ENCODE data around the gene PIGBOS1. TPM values are rescaled to one million over a fixed set of nuclear protein-coding genes. Genes with fewer than 3 reads are reported as not detected.

Gene PIGBOS1
- total RNA-seq = 4.8 and 11.5 TPM in 2 replicates

GRCh38 chr15:55318588-55319494, at the start of gene PIGBOS1, which contains the start of gene PIGB:
PIGBOS1 (minus strand) TSS chr15:55319123; CDS start chr15:55317792, 1,331 bp downstream.
PIGB (plus strand) TSS chr15:55319222; CDS start chr15:55319251, 29 bp downstream.

GRCh38 chr15:55289746-55290527, 29.0 kb downstream of the PIGBOS1 start, which contains the start of gene RAB27A:
RAB27A (minus strand) TSS chr15:55289813; CDS start chr15:55234934, 54,879 bp downstream.

Other genes with a start within 250 kb of the PIGBOS1 start
- gene RSL24D1, start 122.2 kb downstream of the PIGBOS1 start, total RNA-seq = 127 and 176 TPM in 2 replicates
- 1.7 and 3.8 TPM in 2 replicates for gene RAB27A, start 29.3 kb downstream of the PIGBOS1 start, total RNA-seq
- 10.7 and 11.6 TPM in 2 replicates for gene PIGB, start 99 bp upstream of the PIGBOS1 start, total RNA-seq
- 36.4 and 77.4 TPM in 2 replicates for gene CCPG1, start 89.2 kb upstream of the PIGBOS1 start, total RNA-seq
- 1.7 and 4.9 TPM in 2 replicates for gene PIERCE2, start 89.4 kb upstream of the PIGBOS1 start, total RNA-seq
- 0.96 and 1.9 TPM in 2 replicates for gene DNAAF4, start 189.1 kb upstream of the PIGBOS1 start, total RNA-seq